ENCODE results near the gene SPOCK1. TPM values are rescaled to one million over a fixed set of nuclear protein-coding genes. Genes with fewer than 3 reads are reported as not detected.

The SPOCK1 gene
- polyA plus RNA-seq, 3 donors, result 1.8 to 5.7 (median 2.1) TPM

- no peak overlapping the region for H3K4me3 ChIP-seq (replicated peaks in 1 of 3; ENCODE audit: low read depth in 2 of 3, low read length in 3 of 3)
- no peaks in the 10 kb centered on the region for H4K20me1 ChIP-seq (ENCODE audit: insufficient read depth, low read length)
- Mint-ChIP-seq H3K27ac (no peak overlapping the region), H3K36me3 (peaks cover 0 to 1% of the 10 kb centered on the region in 2 donors), H3K9me3 (peaks cover 0 to 2% (median 0%) of the 10 kb centered on the region in 7 donors), H3K4me3 (no peak overlapping the region), H3K4me1 (no peaks in the 10 kb centered on the region), H3K27me3 (ENCODE audit: low read depth in 3 of 3) (peaks cover 3 to 8% (median 4%) of the 10 kb centered on the region in 3 donors)
- H3K4me1 ChIP-seq (ENCODE audit: control insufficient read depth in 1 of 2, insufficient read depth in 2 of 2, low read length in 2 of 2), result no peaks in the 10 kb centered on the region
- H3K27ac ChIP-seq (ENCODE audit: low read depth in 1 of 2, low read length in 2 of 2), result no peak overlapping the region
- no peak overlapping the region for H2AFZ ChIP-seq (ENCODE audit: insufficient read depth, low read depth, low read length, poor library complexity, severe bottlenecking)
- intact Hi-C loops (cut with micrococcal nuclease), result no loop called here
- H3K79me2 ChIP-seq (ENCODE audit: insufficient read depth, low read length), result no peaks in the 10 kb centered on the region
- DNase-seq, result no peak
- no peak overlapping the region for H3K9ac ChIP-seq (ENCODE audit: insufficient read depth, low read length, poor library complexity, severe bottlenecking)
- H3K36me3 ChIP-seq (replicated peaks in 1 of 2; ENCODE audit: control insufficient read depth in 1 of 2, insufficient read depth in 2 of 2, low read length in 2 of 2), result no peaks in the 10 kb centered on the region
- no peak overlapping the region for H3K4me2 ChIP-seq (replicated peaks; ENCODE audit: extremely low read depth, low read length, poor library complexity, severe bottlenecking)
- no peaks in the 10 kb centered on the region for H3K27me3 ChIP-seq (ENCODE audit: control insufficient read depth in 2 of 2, insufficient read depth in 2 of 2, low read length in 2 of 2)
- TF ChIP-seq CTCF (IDR thresholded peaks at IDR 0.05), result no peak
- no peaks in the 10 kb centered on the region for H3K9me3 ChIP-seq (replicated peaks in 1 of 2; ENCODE audit: control insufficient read depth in 1 of 2, insufficient read depth in 1 of 2, low read length in 2 of 2)
- WGBS (ENCODE audit: insufficient coverage), result no CpG with 5 or more reads among the region's 1 CpG
These were observed 11.5 kb downstream of the SPOCK1 start for GRCh38 chr5:137487600-137487999.

DNA sequence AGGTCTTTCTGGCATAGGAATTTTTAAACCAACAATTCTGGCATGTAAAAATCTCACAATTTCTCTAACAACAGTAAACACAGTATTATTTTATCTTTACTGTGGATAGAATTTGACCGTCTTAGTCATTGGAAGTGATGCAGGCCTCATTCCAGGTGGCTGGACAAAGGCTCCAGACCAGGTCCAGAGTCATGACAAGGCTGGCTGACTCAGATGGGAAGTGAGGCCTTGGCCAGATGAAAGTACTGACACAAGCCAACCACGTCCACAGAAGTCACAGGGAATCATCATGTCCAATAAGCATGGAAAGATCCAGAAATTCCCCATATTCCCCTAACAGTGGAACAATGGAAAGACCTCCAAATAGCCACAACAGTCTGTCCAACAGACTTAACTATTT is 12.4 kb downstream of the SPOCK1 start:
- Histone ChIP-seq H3K79me2 (ENCODE audit: insufficient read depth, low read length) (no peaks in the 10 kb centered on the region), H3K4me2 (replicated peaks; ENCODE audit: extremely low read depth, low read length, poor library complexity, severe bottlenecking) (no peak overlapping the region), H2AFZ (ENCODE audit: insufficient read depth, low read depth, low read length, poor library complexity, severe bottlenecking) (no peak overlapping the region), H3K9me3 (replicated peaks in 1 of 2; ENCODE audit: control insufficient read depth in 1 of 2, insufficient read depth in 1 of 2, low read length in 2 of 2) (no peaks in the 10 kb centered on the region), H3K27me3 (ENCODE audit: control insufficient read depth in 2 of 2, insufficient read depth in 2 of 2, low read length in 2 of 2) (no peaks in the 10 kb centered on the region), H3K36me3 (replicated peaks in 1 of 2; ENCODE audit: control insufficient read depth in 1 of 2, insufficient read depth in 2 of 2, low read length in 2 of 2) (no peaks in the 10 kb centered on the region), H4K20me1 (ENCODE audit: insufficient read depth, low read length) (no peaks in the 10 kb centered on the region), H3K27ac (ENCODE audit: low read depth in 1 of 2, low read length in 2 of 2) (no peak overlapping the region), H3K4me1 (ENCODE audit: control insufficient read depth in 1 of 2, insufficient read depth in 2 of 2, low read length in 2 of 2) (no peaks in the 10 kb centered on the region), H3K9ac (ENCODE audit: insufficient read depth, low read length, poor library complexity, severe bottlenecking) (no peak overlapping the region), H3K4me3 (replicated peaks in 1 of 3; ENCODE audit: low read depth in 2 of 3, low read length in 3 of 3) (no peak overlapping the region)
- Mint-ChIP-seq H3K36me3 (peaks cover 0 to 1% of the 10 kb centered on the region in 2 donors), H3K27ac (no peak overlapping the region), H3K27me3 (ENCODE audit: low read depth in 3 of 3) (peaks cover 2 to 5% (median 4%) of the 10 kb centered on the region in 3 donors), H3K4me3 (no peak overlapping the region), H3K9me3 (peaks cover 0 to 2% (median 0%) of the 10 kb centered on the region in 7 donors), H3K4me1 (no peaks in the 10 kb centered on the region)
- no peak for TF ChIP-seq CTCF (IDR thresholded peaks at IDR 0.05)
- no peak for DNase-seq
- intact Hi-C loops (cut with micrococcal nuclease), result no loop called here
- 86% methylated on average over 1 of the region's 2 CpGs for WGBS (ENCODE audit: insufficient coverage)
